ENCODE measurements around the gene WRAP73. TPM values are rescaled to one million over a fixed set of nuclear protein-coding genes. Genes with fewer than 3 reads are reported as not detected.

WRAP73 gene
- total RNA-seq, 1 donor from 2014 or later: 14.4 TPM

- Histone ChIP-seq H3K9me3 (no peaks in the 10 kb centered on the region), H3K4me3 (peak overlapping the region; percentile 25 to 81), H3K36me3 (peaks cover 0 to 12% of the 10 kb centered on the region in 2 donors), H3K27me3 (peaks cover 27% of the 10 kb centered on the region), H3K4me1 (peaks cover 6 to 34% of the 10 kb centered on the region in 2 donors), H3K27ac (no peak overlapping the region)
- no peak for DNase-seq (ENCODE audit: low spot score in 2 of 2)
- TF ChIP-seq, protein P1, sequence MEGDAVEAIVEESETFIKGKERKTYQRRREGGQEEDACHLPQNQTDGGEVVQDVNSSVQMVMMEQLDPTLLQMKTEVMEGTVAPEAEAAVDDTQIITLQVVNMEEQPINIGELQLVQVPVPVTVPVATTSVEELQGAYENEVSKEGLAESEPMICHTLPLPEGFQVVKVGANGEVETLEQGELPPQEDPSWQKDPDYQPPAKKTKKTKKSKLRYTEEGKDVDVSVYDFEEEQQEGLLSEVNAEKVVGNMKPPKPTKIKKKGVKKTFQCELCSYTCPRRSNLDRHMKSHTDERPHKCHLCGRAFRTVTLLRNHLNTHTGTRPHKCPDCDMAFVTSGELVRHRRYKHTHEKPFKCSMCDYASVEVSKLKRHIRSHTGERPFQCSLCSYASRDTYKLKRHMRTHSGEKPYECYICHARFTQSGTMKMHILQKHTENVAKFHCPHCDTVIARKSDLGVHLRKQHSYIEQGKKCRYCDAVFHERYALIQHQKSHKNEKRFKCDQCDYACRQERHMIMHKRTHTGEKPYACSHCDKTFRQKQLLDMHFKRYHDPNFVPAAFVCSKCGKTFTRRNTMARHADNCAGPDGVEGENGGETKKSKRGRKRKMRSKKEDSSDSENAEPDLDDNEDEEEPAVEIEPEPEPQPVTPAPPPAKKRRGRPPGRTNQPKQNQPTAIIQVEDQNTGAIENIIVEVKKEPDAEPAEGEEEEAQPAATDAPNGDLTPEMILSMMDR (IDR thresholded peaks at IDR 0.05): no peak
- intact Hi-C loops (cut with DNase I): no loop called here
Observed at GRCh38 chr1:3651026-3651929, 1.4 kb upstream of the WRAP73 start.

DNA sequence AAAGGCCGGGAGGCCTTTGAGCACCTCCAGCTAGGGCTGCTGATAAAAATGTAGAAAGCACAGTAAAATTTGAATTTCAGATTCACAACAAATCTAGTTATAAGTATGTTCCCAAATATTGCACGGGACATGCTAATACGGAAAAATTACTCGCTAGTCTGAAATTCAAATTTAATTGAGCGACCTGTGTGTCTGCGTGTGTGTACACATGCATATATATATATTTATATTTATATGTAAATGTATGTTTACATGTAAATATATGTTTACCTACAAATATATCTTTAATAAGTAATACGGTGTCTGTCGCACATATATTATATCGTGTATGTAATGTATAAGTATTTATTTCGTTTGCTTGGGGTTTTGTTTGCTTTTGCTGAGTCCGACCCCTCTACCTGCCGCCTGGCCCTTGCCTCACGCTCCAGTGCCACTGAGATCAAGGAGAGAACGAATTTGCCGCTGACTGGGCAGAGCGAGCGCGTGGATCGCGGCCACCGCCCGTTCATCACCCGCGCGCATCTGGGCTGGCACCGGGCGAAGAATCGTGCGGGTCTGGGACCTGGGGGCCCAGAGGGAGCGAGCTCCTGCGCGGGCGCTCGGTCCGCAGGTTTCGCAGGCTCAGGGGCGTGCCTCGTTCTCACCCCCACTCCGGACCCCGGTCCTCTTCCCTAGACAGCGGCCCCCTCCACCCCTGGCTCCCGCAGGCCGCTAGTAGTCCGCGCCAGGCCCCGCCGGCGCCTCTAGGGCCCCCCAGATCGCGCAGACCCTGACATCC, 534 bp upstream of the WRAP73 start:
- DNase-seq (ENCODE audit: low spot score in 2 of 2): no peak
- H3K27me3 ChIP-seq: peaks cover 27% of the 10 kb centered on the region
- TF ChIP-seq, protein P1 (IDR thresholded peaks at IDR 0.05): no peak

GRCh38 chr1:3646596-3646995, 3.3 kb downstream of the WRAP73 start:
- Histone ChIP-seq H3K9me3 (no peaks in the 10 kb centered on the region), H3K27ac (no peak overlapping the region), H3K4me3 (no peak overlapping the region), H3K4me1 (peaks cover 3 to 22% of the 10 kb centered on the region in 2 donors), H3K27me3 (peaks cover 12% of the 10 kb centered on the region), H3K36me3 (peaks cover 3 to 21% of the 10 kb centered on the region in 2 donors)
- intact Hi-C loops (cut with DNase I): no loop called here
- DNase-seq (ENCODE audit: low spot score in 2 of 2): no peak
- TF ChIP-seq, protein P1 (IDR thresholded peaks at IDR 0.05): no peak

More for the DNA sequence above, 534 bp upstream of the WRAP73 start:
- intact Hi-C loops (cut with DNase I): loop anchor here (1.0 kb wide), 1 partner anchor 26 kb away; no protein-coding TSS in a partner anchor
- H3K9me3 ChIP-seq: no peaks in the 10 kb centered on the region
- H3K27ac ChIP-seq: no peak overlapping the region
- peaks cover 0 to 12% of the 10 kb centered on the region in 2 donors for H3K36me3 ChIP-seq
- H3K4me3 ChIP-seq: peak overlapping the region; percentile 81 to 90
- peaks cover 6 to 34% of the 10 kb centered on the region in 2 donors for H3K4me1 ChIP-seq

DNA sequence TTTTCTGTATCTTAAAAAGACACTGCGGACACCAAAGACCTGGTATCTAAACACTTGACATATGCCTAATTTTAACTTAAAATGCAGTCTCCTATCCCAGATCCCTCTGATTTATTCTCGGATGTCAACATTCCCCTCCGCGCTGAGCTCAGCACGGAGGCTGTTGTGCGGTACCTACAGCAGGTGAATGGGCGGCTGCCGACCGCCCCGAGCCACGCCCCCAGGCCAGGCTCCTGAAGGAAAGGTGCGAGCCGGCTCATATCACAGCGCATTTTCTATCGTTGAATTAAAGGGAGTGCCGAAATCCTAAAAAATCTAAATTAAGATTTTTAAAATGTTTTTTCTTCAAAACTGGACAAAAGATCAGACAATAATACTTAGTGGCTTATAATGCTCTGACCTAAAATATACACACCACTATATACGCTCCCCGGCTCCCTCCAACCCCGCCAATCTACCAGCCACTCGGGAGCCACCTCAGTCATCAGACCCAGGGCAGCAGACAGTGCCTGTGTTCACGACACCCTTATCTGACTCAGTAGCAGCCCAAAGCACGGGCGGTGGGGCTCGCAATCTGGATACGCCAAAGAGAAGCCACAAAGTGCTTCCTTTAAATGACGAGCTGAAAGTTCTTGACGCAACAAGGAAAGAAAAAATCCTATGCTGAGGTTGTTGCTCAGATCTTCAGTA, 4.1 kb downstream of the WRAP73 start:
- Histone ChIP-seq H3K27me3 (peaks cover 4% of the 10 kb centered on the region), H3K27ac (no peak overlapping the region), H3K4me3 (no peak overlapping the region), H3K36me3 (peaks cover 9 to 27% of the 10 kb centered on the region in 2 donors), H3K4me1 (peaks cover 3 to 14% of the 10 kb centered on the region in 2 donors), H3K9me3 (no peaks in the 10 kb centered on the region)
- intact Hi-C loops (cut with DNase I): no loop called here
- no peak for DNase-seq (ENCODE audit: low spot score in 2 of 2)
- TF ChIP-seq, protein P1 (IDR thresholded peaks at IDR 0.05): no peak

- Histone ChIP-seq H3K4me1 (peaks cover 3 to 9% of the 10 kb centered on the region in 2 donors), H3K4me3 (no peak overlapping the region), H3K9me3 (no peaks in the 10 kb centered on the region), H3K27me3 (no peaks in the 10 kb centered on the region), H3K36me3 (peaks cover 12 to 31% of the 10 kb centered on the region in 2 donors), H3K27ac (no peak overlapping the region)
- TF ChIP-seq, protein P1 (IDR thresholded peaks at IDR 0.05): no peak
- intact Hi-C loops (cut with DNase I): no loop called here
- DNase-seq (ENCODE audit: low spot score in 2 of 2): no peak
Observed at GRCh38 chr1:3645247-3645646, 4.7 kb downstream of the WRAP73 start.
